HepG2 (cell line): ENCODE measurements around the gene RASA2. TPM values are rescaled to one million over a fixed set of nuclear protein-coding genes. Genes with fewer than 3 reads are reported as not detected.

Experiments used
- ATAC-seq: fragments of 200-7000 bp; cut with Tn5 transposase; 3 replicates; pipeline ENCODE4 v1.9.1; 2020; ENCODE audit warnings: mild to moderate bottlenecking, moderate library complexity
- BruUV-seq: library from RNA; stranded (reverse); fragments of 400-500 nt; replicated peaks from 2 replicates; lab custom pipeline; 2021; lab: Mats Ljungman, UMichigan
- CTCF ChIA-PET: fragments of 300-600 bp; formaldehyde crosslinking; extraction: SDS; loops from one replicate; lab custom pipeline; 2021; ENCODE audit warnings: low total read pairs, inconsistent platforms, low intra/inter-chr PET ratio; lab: Yijun Ruan, JAX
- POLR2A ChIA-PET: fragments of 350-600 bp; sonication (Branson Sonifier 250); formaldehyde crosslinking; loops from one replicate; lab custom pipeline; 2020; ENCODE audit warnings: antibody characterized with exemption, inconsistent platforms; lab: Yijun Ruan, JAX
- DNase-seq: peaks from one replicate; pipeline ENCODE4 v3.0.0-alpha.2; 2015; ENCODE audit warnings: low spot score
- FAIRE-seq: peaks from 3 replicates; lab custom pipeline; 2011; peaks lifted over from hg19 to GRCh38; lab: Jason Lieb, UNC
- H2AFZ ChIP-seq: one replicate; pipeline ENCODE4 v1.6.1; 2011; ENCODE audit warnings: low read length, inconsistent platforms
- H3K27ac ChIP-seq: fragments of 300-600 bp; 3 replicates; pipeline ENCODE4 v1.8.0; 2011; ENCODE audit warnings: mixed run types, mild to moderate bottlenecking, mixed read lengths, low read length, inconsistent platforms; ENCODE audit not compliant: insufficient read depth; ENCODE audit errors: extremely low read length
- H3K27me3 ChIP-seq, 2 experiments: fragments of 200-600 bp in 1 of 2; 2 replicates in 1 of 2; 3 replicates in 1 of 2; pipeline versions ENCODE4 v1.6.0 to v1.8.0; 2011; ENCODE audit warnings: low read length in 2 of 2, mild to moderate bottlenecking in 2 of 2, moderate library complexity in 2 of 2, inconsistent platforms in 1 of 2; ENCODE audit not compliant: insufficient read depth in 2 of 2, control insufficient read depth in 1 of 2
- H3K36me3 ChIP-seq, 2 experiments: fragments of 200-600 bp in 1 of 2; replicated peaks in 1 of 2; 2 replicates in 1 of 2; 3 replicates in 1 of 2; pipeline versions ENCODE4 v1.5.1 to v1.8.0; 2011; ENCODE audit warnings: low read length in 2 of 2, inconsistent platforms in 1 of 2; ENCODE audit not compliant: insufficient read depth in 2 of 2, control insufficient read depth in 1 of 2
- H3K4me1 ChIP-seq: 2 replicates; pipeline ENCODE4 v1.5.1; 2012; ENCODE audit warnings: low read length, inconsistent platforms; ENCODE audit not compliant: insufficient read depth
- H3K4me2 ChIP-seq: 2 replicates; pipeline ENCODE4 v1.6.0; 2011; ENCODE audit warnings: low read depth, low read length, inconsistent platforms
- H3K4me3 ChIP-seq, 3 experiments: fragments of 200-600 bp in 1 of 3; sonication (generic), shearing (Covaris generic) in 1 of 3; replicated peaks in 1 of 3; 2 replicates each; pipeline ENCODE4 v1.5.1; 2011 to 2016; ENCODE audit warnings: low read length in 3 of 3, inconsistent platforms in 2 of 3, low read depth in 2 of 3, mild to moderate bottlenecking in 2 of 3, control low read depth in 1 of 3, mixed read lengths in 1 of 3; ENCODE audit not compliant: insufficient read depth in 1 of 3
- H3K79me2 ChIP-seq: one replicate; pipeline ENCODE4 v1.6.1; 2011; ENCODE audit warnings: low read length, inconsistent platforms; ENCODE audit not compliant: insufficient read depth
- H3K9ac ChIP-seq: 2 replicates; pipeline ENCODE4 v1.6.0; 2011; ENCODE audit warnings: mild to moderate bottlenecking, low read depth, low read length, inconsistent platforms; ENCODE audit not compliant: insufficient read depth
- H3K9me3 ChIP-seq: 2 replicates; pipeline ENCODE4 v1.5.1; 2012; ENCODE audit warnings: mild to moderate bottlenecking, low read length
- H4K20me1 ChIP-seq: 2 replicates; pipeline ENCODE4 v1.6.0; 2011; ENCODE audit warnings: inconsistent platforms, mild to moderate bottlenecking, low read length, moderate library complexity; ENCODE audit not compliant: insufficient read depth
- AHDC1 ChIP-seq: sonication (generic); formaldehyde crosslinking; IDR thresholded peaks from 2 replicates; pipeline ENCODE4 v1.5.1; 2020; ENCODE audit warnings: mild to moderate bottlenecking, missing genetic modification reagents, borderline replicate concordance
- ARNT ChIP-seq: fragments of 450-650 bp; IDR thresholded peaks from 2 replicates; pipeline ENCODE4 v1.6.1; 2017
- ATF1 ChIP-seq: IDR thresholded peaks from 2 replicates; pipeline ENCODE4 v1.6.1; 2016; ENCODE audit warnings: mild to moderate bottlenecking, control low read depth
- MBNL3 ChIP-seq: fragments of 250-450 bp; sonication (Bioruptor Pico); conservative IDR thresholded peaks from 2 replicates; pipeline ENCODE4 v1.8.0; 2022; ENCODE audit warnings: mild to moderate bottlenecking, inconsistent platforms
- NAIF1 ChIP-seq: sonication (generic); formaldehyde crosslinking; IDR thresholded peaks from 2 replicates; pipeline ENCODE4 v1.5.0; 2020; ENCODE audit warnings: mild to moderate bottlenecking, missing genetic modification reagents, borderline replicate concordance
- PAXIP1 ChIP-seq: sonication (generic); formaldehyde crosslinking; conservative IDR thresholded peaks from 2 replicates; pipeline ENCODE4 v1.4.0; 2020; ENCODE audit warnings: mild to moderate bottlenecking, missing genetic modification reagents, moderate library complexity
- RFX1 ChIP-seq: fragments of 450-650 bp; IDR thresholded peaks from 2 replicates; pipeline ENCODE4 v1.6.1; 2017
- ZBTB20 ChIP-seq: sonication (generic); formaldehyde crosslinking; IDR thresholded peaks from 2 replicates; pipeline ENCODE4 v1.8.1; 2023; ENCODE audit warnings: missing genetic modification reagents, low read depth, mild to moderate bottlenecking, borderline replicate concordance
- ZBTB42 ChIP-seq: sonication (generic); formaldehyde crosslinking; IDR thresholded peaks from 2 replicates; pipeline ENCODE4 v1.5.0; 2020; ENCODE audit warnings: mild to moderate bottlenecking, missing genetic modification reagents
- ZNF512B ChIP-seq: sonication (generic); formaldehyde crosslinking; IDR thresholded peaks from 2 replicates; pipeline ENCODE4 v1.5.1; 2020; ENCODE audit warnings: missing genetic modification reagents, mild to moderate bottlenecking, borderline replicate concordance
- ZNF800 ChIP-seq: sonication (generic); formaldehyde crosslinking; IDR thresholded peaks from 2 replicates; pipeline ENCODE4 v1.4.0; 2020; ENCODE audit warnings: missing genetic modification reagents
- in situ Hi-C: cut with HindIII; loops from 2 replicates; pipeline ENCODE4 v1.10.0; 2017; ENCODE audit warnings: low pct_unique_long_range_greater_than_20kb; ENCODE audit not compliant: extremely low pct_ligation_motif_present
- intact Hi-C: fragments of 100-400 bp; cut with micrococcal nuclease; formaldehyde crosslinking; loops from one replicate; pipeline ENCODE4 v1.10.0; 2022; ENCODE audit not compliant: unreplicated experiment
- polyA plus RNA-seq, 8 experiments: library from polyadenylated mRNA; depleted of rRNA in 3 of 8; stranded (reverse) in 7 of 8; unstranded in 1 of 8; fragments of >200 nt; fragmentation: Illumina TruSeq in 4 of 8; extraction: Trizol in 4 of 8; gene quantifications; 2 replicates each; pipeline versions ENCODE4 v1.2.1 to v1.2.3, GENCODE V29; 2011 to 2016; ENCODE audit warnings: low read depth in 4 of 8, missing spikeins in 1 of 8, mixed read lengths in 1 of 8; ENCODE audit not compliant: insufficient read depth in 1 of 8
- total RNA-seq, 5 experiments: library from RNA; depleted of rRNA; stranded (reverse); fragments of >200 nt; fragmentation: Illumina TruSeq; extraction: Trizol; gene quantifications; 2 replicates each; pipeline ENCODE4 v1.2.3, GENCODE V29; 2016; ENCODE audit warnings: low read depth in 1 of 5

RASA2 gene
- total and polyA plus RNA-seq, 2 of the 13 experiments (the other 11 are each of a cell fraction or from before 2014, with no cell fraction given) = 5.4 to 8.5 TPM

- Histone ChIP-seq H3K4me2 (no peak overlapping the region), H2AFZ (no peak overlapping the region), H4K20me1 (no peaks in the 10 kb centered on the region), H3K4me3 (no peak overlapping the region), H3K36me3 (peaks cover 4 to 39% of the 10 kb centered on the region in 2 experiments)
- in situ Hi-C loops (no loop called here), intact Hi-C loops (no loop called here)
- ATAC-seq (no peak), FAIRE-seq (no peak), DNase-seq (no peak)
- BruUV-seq = no TSS peak
- no peak for TF ChIP-seq ZNF800 (CRISPR knock-in tag)
- no peak for TF ChIP-seq RFX1
- no peak for TF ChIP-seq ZBTB20 (CRISPR knock-in tag)
- TF ChIP-seq ZBTB42 (CRISPR knock-in tag) = no peak
- no peak for TF ChIP-seq ZNF512B
- no peak for TF ChIP-seq ARNT
- no peak for TF ChIP-seq MBNL3 (CRISPR knock-in tag)
- TF ChIP-seq NAIF1 (CRISPR knock-in tag) = no peak
- no peak for TF ChIP-seq AHDC1 (CRISPR knock-in tag)
- no peak for TF ChIP-seq PAXIP1
- no peak for TF ChIP-seq ATF1 (CRISPR knock-in tag)
- TF ChIP-seq, all 625 proteins: peak for 0
- Histone ChIP-seq H3K79me2 (peaks cover 18% of the 10 kb centered on the region), H3K9me3 (no peaks in the 10 kb centered on the region), H3K4me1 (no peaks in the 10 kb centered on the region), H3K27ac (no peak overlapping the region), H3K27me3 (no peaks in the 10 kb centered on the region), H3K9ac (no peak overlapping the region)
- ChIA-PET CTCF (no interaction called here), POLR2A (no interaction called here)
Observed at GRCh38 chr3:141514382-141514781, 27.6 kb downstream of the RASA2 start.
